ENCODE data around the gene CEP250.

DNA sequence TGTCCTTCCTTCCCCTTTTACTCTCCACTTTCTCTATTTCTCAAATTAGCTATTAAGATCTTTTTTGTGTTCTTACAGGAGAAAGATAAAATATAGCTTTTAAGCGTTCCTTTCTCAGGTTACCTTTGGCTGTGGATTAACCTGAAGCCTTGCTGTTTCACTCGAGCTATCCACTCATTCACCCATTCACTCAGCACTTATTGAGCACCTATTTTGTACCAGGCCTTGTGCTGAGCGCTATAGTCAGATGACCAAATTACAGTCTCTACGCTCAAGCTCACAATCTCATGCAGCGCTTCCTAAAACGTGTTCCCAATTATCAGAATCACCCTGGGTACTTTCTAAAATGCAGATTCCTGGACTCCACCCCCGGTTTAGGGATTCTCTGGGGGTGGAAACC is 1.8 kb upstream of the CEP250 start:
- TF ChIP-seq, protein P1, sequence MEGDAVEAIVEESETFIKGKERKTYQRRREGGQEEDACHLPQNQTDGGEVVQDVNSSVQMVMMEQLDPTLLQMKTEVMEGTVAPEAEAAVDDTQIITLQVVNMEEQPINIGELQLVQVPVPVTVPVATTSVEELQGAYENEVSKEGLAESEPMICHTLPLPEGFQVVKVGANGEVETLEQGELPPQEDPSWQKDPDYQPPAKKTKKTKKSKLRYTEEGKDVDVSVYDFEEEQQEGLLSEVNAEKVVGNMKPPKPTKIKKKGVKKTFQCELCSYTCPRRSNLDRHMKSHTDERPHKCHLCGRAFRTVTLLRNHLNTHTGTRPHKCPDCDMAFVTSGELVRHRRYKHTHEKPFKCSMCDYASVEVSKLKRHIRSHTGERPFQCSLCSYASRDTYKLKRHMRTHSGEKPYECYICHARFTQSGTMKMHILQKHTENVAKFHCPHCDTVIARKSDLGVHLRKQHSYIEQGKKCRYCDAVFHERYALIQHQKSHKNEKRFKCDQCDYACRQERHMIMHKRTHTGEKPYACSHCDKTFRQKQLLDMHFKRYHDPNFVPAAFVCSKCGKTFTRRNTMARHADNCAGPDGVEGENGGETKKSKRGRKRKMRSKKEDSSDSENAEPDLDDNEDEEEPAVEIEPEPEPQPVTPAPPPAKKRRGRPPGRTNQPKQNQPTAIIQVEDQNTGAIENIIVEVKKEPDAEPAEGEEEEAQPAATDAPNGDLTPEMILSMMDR (IDR thresholded peaks at IDR 0.05 in 4 of 5, conservative IDR thresholded peaks at IDR 0.05 in 1 of 5) = no peak
- TF ChIP-seq POLR2A (IDR thresholded peaks at IDR 0.05) = no peak
